Epithelial cell of prostate (primary cell): ENCODE measurements around the gene PPIP5K1.
"Not testable (repeated sequence)": the region's sequence is repeated elsewhere in the genome, so short reads cannot be mapped to it uniquely, and the experiment has no call there.

Experiments
- DNase-seq: peaks from one replicate; pipeline ENCODE4 v3.0.0-alpha.2; 2011; ENCODE audit warnings: low read depth, low spot score
- H3K27ac ChIP-seq: fragments of 450-650 bp; 2 replicates; pipeline ENCODE4 v1.5.1; 2017; ENCODE audit warnings: mild to moderate bottlenecking

The PPIP5K1 gene

GRCh38 chr15:43550527-43551363 is 39.3 kb downstream of the PPIP5K1 start:
- no peak for DNase-seq
- no peak overlapping the region for H3K27ac ChIP-seq

- no peak overlapping the region for H3K27ac ChIP-seq
- no peak for DNase-seq
Observed at GRCh38 chr15:43547539-43547938, 42.5 kb downstream of the PPIP5K1 start.

- no peak overlapping the region for H3K27ac ChIP-seq
- no peak for DNase-seq
Observed at GRCh38 chr15:43545426-43545825, 44.6 kb downstream of the PPIP5K1 start.

GRCh38 chr15:43544266-43544665 is 45.7 kb downstream of the PPIP5K1 start:
- no peak for DNase-seq
- no peak overlapping the region for H3K27ac ChIP-seq

GRCh38 chr15:43541785-43542184 is 48.2 kb downstream of the PPIP5K1 start:
- no peak for DNase-seq
- no peak overlapping the region for H3K27ac ChIP-seq

- DNase-seq = no peak
- H3K27ac ChIP-seq = no peak overlapping the region
Observed at GRCh38 chr15:43538091-43538490, 51.9 kb downstream of the PPIP5K1 start.

GRCh38 chr15:43534897-43535296 is 55.1 kb downstream of the PPIP5K1 start:
- no peak for DNase-seq
- no peak overlapping the region for H3K27ac ChIP-seq

GRCh38 chr15:43532826-43533225 is 57.2 kb downstream of the PPIP5K1 start:
- not testable (repeated sequence) for DNase-seq, H3K27ac ChIP-seq

GRCh38 chr15:43531018-43531670 is 58.9 kb downstream of the PPIP5K1 start:
- H3K27ac ChIP-seq = no peak overlapping the region
- DNase-seq = no peak

- no peak for DNase-seq
- H3K27ac ChIP-seq = no peak overlapping the region
Observed at GRCh38 chr15:43529587-43530345, 60.2 kb downstream of the PPIP5K1 start.

- DNase-seq = no peak
- no peak overlapping the region for H3K27ac ChIP-seq
Observed at GRCh38 chr15:43529141-43529540, 60.9 kb downstream of the PPIP5K1 start.

- no peak overlapping the region for H3K27ac ChIP-seq
- DNase-seq = no peak
Observed at GRCh38 chr15:43528542-43529007, 61.4 kb downstream of the PPIP5K1 start.

GRCh38 chr15:43527802-43528541 is 62.0 kb downstream of the PPIP5K1 start:
- no peak for DNase-seq
- no peak overlapping the region for H3K27ac ChIP-seq

GRCh38 chr15:43527016-43527801 is 62.8 kb downstream of the PPIP5K1 start:
- no peak for DNase-seq
- H3K27ac ChIP-seq = no peak overlapping the region

GRCh38 chr15:43526261-43526930 is 63.6 kb downstream of the PPIP5K1 start:
- DNase-seq = no peak
- H3K27ac ChIP-seq = no peak overlapping the region

GRCh38 chr15:43525131-43525530 is 64.9 kb downstream of the PPIP5K1 start:
- H3K27ac ChIP-seq = no peak overlapping the region
- DNase-seq = no peak

GRCh38 chr15:43524254-43524845 is 65.7 kb downstream of the PPIP5K1 start:
- no peak for DNase-seq
- no peak overlapping the region for H3K27ac ChIP-seq

- H3K27ac ChIP-seq = no peak overlapping the region
- DNase-seq = no peak
Observed at GRCh38 chr15:43523646-43524045, 66.4 kb downstream of the PPIP5K1 start.

- DNase-seq = no peak
- no peak overlapping the region for H3K27ac ChIP-seq
Observed at GRCh38 chr15:43522247-43522646, 67.8 kb downstream of the PPIP5K1 start.
